ENCODE measurements around the gene ENTPD1. TPM values are rescaled to one million over a fixed set of nuclear protein-coding genes. Genes with fewer than 3 reads are reported as not detected.

ENTPD1 gene
- total and polyA plus RNA-seq, 2 experiments from 2014 or later: 1.5 to 8.9 TPM

- TF ChIP-seq EZH2 (IDR thresholded peaks at IDR 0.05; ENCODE audit: borderline replicate concordance): no peak
- TF ChIP-seq, protein P1, sequence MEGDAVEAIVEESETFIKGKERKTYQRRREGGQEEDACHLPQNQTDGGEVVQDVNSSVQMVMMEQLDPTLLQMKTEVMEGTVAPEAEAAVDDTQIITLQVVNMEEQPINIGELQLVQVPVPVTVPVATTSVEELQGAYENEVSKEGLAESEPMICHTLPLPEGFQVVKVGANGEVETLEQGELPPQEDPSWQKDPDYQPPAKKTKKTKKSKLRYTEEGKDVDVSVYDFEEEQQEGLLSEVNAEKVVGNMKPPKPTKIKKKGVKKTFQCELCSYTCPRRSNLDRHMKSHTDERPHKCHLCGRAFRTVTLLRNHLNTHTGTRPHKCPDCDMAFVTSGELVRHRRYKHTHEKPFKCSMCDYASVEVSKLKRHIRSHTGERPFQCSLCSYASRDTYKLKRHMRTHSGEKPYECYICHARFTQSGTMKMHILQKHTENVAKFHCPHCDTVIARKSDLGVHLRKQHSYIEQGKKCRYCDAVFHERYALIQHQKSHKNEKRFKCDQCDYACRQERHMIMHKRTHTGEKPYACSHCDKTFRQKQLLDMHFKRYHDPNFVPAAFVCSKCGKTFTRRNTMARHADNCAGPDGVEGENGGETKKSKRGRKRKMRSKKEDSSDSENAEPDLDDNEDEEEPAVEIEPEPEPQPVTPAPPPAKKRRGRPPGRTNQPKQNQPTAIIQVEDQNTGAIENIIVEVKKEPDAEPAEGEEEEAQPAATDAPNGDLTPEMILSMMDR (IDR thresholded peaks at IDR 0.05; ENCODE audit: poor library complexity): no peak
- TF ChIP-seq EZH2phosphoT487 (IDR thresholded peaks at IDR 0.05; ENCODE audit: low read depth, severe bottlenecking, unreplicated experiment): no peak
- no peaks in the 10 kb centered on the region for H3K4me1 ChIP-seq (ENCODE audit: insufficient read depth)
- no peaks in the 10 kb centered on the region for H3K36me3 ChIP-seq (replicated peaks; ENCODE audit: insufficient read depth, low read depth)
- H3K9me2 ChIP-seq (replicated peaks; ENCODE audit: insufficient read depth): no peaks in the 10 kb centered on the region
- H3K79me2 ChIP-seq: no peaks in the 10 kb centered on the region
- H4K20me1 ChIP-seq (ENCODE audit: insufficient read depth, poor library complexity, severe bottlenecking): no peaks in the 10 kb centered on the region
- H3K27ac ChIP-seq: no peak overlapping the region
- no peak overlapping the region for H3K4me2 ChIP-seq
- DNase-seq (ENCODE audit: low spot score): no peak
- no peaks in the 10 kb centered on the region for H3K9me3 ChIP-seq (ENCODE audit: low read depth)
- 42% methylated on average over 1 of the region's 1 CpG for WGBS (ENCODE audit: low lambda C conversion rate, missing lambda C conversion rate)
- H2AFZ ChIP-seq: no peak overlapping the region
- no peak overlapping the region for H3K4me3 ChIP-seq
- H3K27me3 ChIP-seq: no peaks in the 10 kb centered on the region
Observed at GRCh38 chr10:95833042-95833610, 77.2 kb downstream of the ENTPD1 start.

DNA sequence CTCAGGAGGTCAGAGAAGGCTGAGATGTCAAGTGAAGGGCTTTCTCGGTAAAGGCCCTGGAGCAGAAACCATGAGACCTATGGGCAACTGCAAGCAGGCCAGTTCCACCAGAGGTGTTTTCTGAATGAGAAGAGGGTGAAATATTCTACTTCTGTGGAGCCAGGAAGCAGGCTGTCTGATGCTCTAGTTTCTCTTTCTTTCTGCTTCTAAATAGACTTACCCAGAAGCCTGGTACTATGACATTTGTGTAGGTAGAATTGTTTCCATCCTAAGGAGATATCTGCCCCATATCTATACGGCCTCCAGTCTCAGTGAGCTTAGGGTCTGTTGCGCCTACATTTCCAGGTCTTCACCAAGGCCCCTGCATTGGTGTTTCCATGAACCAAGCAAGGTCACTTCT is 78.4 kb downstream of the ENTPD1 start:
- H3K27ac ChIP-seq: no peak overlapping the region

GRCh38 chr10:95835149-95835860 is 79.3 kb downstream of the ENTPD1 start:
- WGBS (ENCODE audit: low lambda C conversion rate, missing lambda C conversion rate): 97% methylated on average over 2 of the region's 2 CpGs
- Histone ChIP-seq H3K79me2 (no peaks in the 10 kb centered on the region), H3K27me3 (no peaks in the 10 kb centered on the region), H3K4me1 (ENCODE audit: insufficient read depth) (no peaks in the 10 kb centered on the region), H3K27ac (no peak overlapping the region), H3K9me3 (ENCODE audit: low read depth) (no peaks in the 10 kb centered on the region), H3K4me2 (no peak overlapping the region), H2AFZ (no peak overlapping the region), H3K36me3 (replicated peaks; ENCODE audit: insufficient read depth, low read depth) (no peaks in the 10 kb centered on the region), H4K20me1 (ENCODE audit: insufficient read depth, poor library complexity, severe bottlenecking) (no peaks in the 10 kb centered on the region), H3K4me3 (no peak overlapping the region), H3K9me2 (replicated peaks; ENCODE audit: insufficient read depth) (no peaks in the 10 kb centered on the region)
- no peak for DNase-seq (ENCODE audit: low spot score)
- TF ChIP-seq EZH2phosphoT487 (IDR thresholded peaks at IDR 0.05; ENCODE audit: low read depth, severe bottlenecking, unreplicated experiment) (no peak), EZH2 (IDR thresholded peaks at IDR 0.05; ENCODE audit: borderline replicate concordance) (no peak)
- TF ChIP-seq, protein P1 (IDR thresholded peaks at IDR 0.05; ENCODE audit: poor library complexity): no peak

More for the DNA sequence above, 78.4 kb downstream of the ENTPD1 start:
- Histone ChIP-seq H3K9me2 (replicated peaks; ENCODE audit: insufficient read depth) (no peaks in the 10 kb centered on the region), H3K9me3 (ENCODE audit: low read depth) (no peaks in the 10 kb centered on the region), H3K4me1 (ENCODE audit: insufficient read depth) (no peaks in the 10 kb centered on the region), H4K20me1 (ENCODE audit: insufficient read depth, poor library complexity, severe bottlenecking) (no peaks in the 10 kb centered on the region), H3K79me2 (no peaks in the 10 kb centered on the region), H3K27me3 (no peaks in the 10 kb centered on the region), H2AFZ (no peak overlapping the region), H3K36me3 (replicated peaks; ENCODE audit: insufficient read depth, low read depth) (no peaks in the 10 kb centered on the region), H3K4me3 (no peak overlapping the region), H3K4me2 (no peak overlapping the region)
- no peak for TF ChIP-seq EZH2phosphoT487 (IDR thresholded peaks at IDR 0.05; ENCODE audit: low read depth, severe bottlenecking, unreplicated experiment)
- TF ChIP-seq EZH2 (IDR thresholded peaks at IDR 0.05; ENCODE audit: borderline replicate concordance): no peak
- TF ChIP-seq, protein P1 (IDR thresholded peaks at IDR 0.05; ENCODE audit: poor library complexity): no peak
- 95% methylated on average over 3 of the region's 3 CpGs for WGBS (ENCODE audit: low lambda C conversion rate, missing lambda C conversion rate)
- no peak for DNase-seq (ENCODE audit: low spot score)

Measured in hepatocyte (in vitro differentiated cells).